SIG-M5 (cell line): ENCODE results near the gene PRSS16.
"Not testable (repeated sequence)": the region's sequence is repeated elsewhere in the genome, so short reads cannot be mapped to it uniquely, and the experiment has no call there.

ENCODE experiments used
- DNase-seq: peaks from one replicate; lab custom pipeline; 2025; lab: John Stamatoyannopoulos, UW

PRSS16 gene, protein sequence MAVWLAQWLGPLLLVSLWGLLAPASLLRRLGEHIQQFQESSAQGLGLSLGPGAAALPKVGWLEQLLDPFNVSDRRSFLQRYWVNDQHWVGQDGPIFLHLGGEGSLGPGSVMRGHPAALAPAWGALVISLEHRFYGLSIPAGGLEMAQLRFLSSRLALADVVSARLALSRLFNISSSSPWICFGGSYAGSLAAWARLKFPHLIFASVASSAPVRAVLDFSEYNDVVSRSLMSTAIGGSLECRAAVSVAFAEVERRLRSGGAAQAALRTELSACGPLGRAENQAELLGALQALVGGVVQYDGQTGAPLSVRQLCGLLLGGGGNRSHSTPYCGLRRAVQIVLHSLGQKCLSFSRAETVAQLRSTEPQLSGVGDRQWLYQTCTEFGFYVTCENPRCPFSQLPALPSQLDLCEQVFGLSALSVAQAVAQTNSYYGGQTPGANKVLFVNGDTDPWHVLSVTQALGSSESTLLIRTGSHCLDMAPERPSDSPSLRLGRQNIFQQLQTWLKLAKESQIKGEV

DNA sequence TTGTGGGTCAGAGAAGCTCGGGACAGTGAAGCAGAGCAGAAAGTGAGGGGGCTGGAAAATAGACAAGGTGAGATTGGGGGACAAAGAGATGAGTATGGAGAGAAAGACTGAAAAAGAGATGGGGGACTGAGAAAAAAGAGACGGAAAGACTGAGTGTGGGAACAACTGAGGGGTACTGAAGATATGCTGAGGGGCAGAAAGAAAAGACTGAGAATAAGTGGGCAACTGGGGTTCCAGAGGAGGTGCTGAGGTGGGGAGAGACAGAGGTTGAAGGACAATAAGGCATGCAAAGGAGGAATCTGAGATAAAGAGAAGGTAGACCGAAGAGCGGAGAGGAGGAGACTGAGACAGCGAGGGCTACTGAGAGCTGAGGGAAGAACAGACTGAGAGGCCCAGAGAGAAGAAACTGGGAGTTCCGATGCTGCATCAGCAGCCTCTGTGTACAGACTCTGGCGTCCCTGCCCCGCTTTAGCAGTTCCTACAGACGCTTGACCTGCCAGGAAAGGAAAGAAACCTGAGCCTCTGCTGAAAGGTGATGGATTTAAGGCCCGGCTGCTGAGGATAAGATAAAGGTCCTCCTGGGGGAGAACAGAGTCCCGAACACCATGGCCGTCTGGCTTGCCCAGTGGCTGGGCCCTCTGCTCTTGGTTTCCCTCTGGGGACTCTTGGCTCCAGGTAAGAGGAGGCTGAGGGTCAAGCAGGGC, at the start of gene PRSS16:
PRSS16 (plus strand) TSS at position 569 of the 704 bp plus-strand sequence; CDS start at position 606, 37 bp downstream.
- DNase-seq = no peak

DNA sequence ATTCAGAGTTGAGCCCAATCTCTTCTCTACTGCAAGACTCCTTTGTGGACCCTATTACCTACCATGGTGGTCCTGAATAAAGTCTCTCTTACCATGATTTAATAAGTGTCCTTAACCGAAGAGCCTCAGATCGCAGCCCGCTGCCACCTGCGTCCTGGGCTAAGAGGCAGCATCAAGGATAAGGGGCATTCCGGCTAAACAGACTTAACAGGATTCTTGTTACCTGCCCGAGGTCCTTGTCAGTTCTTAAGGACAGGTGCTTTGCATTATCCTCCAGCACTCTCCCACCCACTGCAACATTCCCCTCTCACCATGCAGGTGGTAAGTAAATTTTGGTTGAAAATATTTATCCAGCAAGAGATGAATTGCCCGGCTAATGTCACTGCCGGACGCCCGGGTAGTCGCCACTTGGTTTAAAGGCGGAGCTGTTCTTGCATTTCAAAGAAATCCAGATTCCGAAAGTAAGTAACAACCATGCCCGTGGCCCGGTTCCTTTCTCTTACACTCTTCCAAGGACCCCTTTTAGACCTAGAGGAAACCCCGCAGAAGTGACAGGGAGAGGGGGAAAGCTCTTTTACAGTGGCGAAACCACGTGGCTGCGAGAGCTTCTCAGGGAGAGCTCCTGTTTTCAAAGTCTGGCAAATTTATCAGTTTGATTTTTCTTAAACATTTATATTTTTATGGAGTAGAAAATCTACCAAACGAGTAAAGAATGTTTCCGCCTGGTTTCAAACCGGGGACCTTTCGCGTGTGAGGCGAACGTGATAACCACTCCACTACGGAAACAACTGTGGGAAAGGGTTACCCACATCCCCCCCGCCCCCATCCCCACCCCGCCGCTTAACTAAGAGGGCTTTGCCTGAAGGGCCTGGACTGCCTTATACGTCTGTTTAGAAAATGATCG, 41.9 kb upstream of the PRSS16 start:
- no peak for DNase-seq

DNA sequence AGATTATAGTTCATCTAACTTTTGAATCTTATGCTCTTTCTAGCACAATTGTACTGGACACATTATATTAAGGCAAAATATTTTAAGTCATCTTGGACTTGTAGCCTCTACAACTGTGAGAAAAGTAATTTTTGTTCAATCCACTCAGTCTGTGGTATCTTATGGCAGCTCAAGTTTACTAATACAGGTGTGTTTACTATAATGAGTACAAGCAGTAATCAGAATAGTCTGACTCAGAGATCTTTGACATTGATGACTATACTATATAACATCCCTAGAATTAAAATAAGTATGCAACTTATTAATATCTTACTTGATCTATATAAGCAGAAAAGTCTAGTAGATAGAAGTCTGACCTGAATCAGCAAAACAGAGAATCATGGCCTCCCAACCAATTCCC, 40.7 kb upstream of the PRSS16 start:
- DNase-seq = no peak

DNA sequence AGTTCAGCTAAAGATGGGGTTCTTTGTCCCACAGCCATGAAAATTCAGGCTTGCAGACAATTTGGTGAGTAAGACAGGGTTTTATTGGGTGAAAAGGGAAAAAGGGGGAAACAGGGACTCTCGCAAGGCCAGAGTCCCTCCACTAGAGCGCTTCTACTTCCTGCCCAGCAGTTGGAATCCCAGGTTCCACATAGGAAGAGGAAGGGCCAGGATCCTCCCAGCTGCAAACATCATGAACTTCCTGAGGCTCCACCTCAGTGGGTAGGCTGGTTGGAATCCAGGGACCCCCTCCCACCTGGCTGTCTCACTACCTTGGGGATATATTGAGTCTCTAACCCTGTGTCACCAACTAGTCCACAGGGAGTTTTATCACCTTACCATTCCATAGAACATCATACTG, 39.5 kb upstream of the PRSS16 start:
- no peak for DNase-seq

DNA sequence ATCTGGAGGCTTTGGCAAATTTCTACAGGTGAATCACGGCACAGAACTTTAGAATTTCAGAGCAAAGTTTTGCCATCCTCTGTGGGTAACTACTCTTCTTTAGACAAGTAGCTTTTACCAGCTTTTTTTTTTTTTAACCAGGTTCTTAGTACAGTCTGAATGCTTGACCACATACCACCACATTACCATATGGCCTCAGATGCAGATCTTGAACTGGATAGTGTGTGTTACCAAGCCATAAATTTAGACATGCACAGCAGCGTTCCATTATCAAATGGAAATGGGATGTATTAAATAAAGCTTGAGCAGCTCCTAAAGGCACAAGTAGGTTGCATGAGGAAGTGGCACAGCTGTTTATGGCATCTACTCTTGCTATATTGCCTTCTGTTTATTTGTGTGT, 38.3 kb upstream of the PRSS16 start:
- no peak for DNase-seq

DNA sequence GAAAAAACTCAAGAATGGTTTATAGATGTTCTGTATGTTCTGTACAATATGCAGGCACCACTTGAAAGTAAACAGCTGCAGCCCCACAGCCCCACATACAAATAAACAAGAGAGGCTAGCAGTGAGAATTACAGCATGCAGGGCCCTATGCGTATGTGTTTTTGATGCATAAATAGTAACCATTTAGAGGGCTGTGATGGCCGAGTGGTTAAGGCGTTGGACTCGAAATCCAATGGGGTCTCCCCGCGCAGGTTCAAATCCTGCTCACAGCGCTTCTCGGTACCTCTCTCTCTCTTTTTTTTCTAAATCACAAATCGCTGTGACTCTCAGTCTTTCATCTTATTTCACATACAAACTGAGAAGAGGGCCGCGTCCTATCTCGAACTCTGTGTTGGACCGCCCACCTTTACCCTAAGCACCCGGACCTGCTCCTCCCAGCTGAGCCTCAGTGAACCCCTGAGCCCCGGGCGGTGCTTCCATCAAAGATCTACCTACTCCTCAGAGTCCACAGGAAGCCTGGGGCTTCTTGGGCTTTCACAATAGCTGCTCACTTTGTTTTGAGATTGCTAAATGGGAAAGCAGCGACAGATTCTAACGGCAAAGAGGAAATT, 37.7 kb upstream of the PRSS16 start:
- no peak for DNase-seq

DNA sequence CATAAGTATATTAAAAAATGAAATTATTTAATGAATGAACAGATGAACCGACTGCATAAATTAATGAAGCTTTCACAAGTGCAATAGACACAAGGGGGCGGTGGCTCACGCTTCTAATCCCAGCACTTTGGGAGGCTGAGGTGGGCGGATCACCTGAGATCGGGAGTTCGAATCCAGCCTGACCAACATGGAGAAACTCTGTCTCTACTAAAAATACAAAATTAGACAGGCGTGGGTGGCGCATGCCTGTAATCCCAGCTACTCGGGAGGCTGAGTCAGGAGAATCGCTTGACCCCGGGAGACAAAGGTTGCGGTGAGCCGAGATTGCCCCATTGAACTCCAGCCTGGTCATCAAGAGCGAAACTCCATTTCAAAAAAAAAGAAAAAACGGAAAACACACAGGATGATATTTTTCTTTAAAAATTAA, 34.4 kb upstream of the PRSS16 start:
- DNase-seq = not testable (repeated sequence)

DNA sequence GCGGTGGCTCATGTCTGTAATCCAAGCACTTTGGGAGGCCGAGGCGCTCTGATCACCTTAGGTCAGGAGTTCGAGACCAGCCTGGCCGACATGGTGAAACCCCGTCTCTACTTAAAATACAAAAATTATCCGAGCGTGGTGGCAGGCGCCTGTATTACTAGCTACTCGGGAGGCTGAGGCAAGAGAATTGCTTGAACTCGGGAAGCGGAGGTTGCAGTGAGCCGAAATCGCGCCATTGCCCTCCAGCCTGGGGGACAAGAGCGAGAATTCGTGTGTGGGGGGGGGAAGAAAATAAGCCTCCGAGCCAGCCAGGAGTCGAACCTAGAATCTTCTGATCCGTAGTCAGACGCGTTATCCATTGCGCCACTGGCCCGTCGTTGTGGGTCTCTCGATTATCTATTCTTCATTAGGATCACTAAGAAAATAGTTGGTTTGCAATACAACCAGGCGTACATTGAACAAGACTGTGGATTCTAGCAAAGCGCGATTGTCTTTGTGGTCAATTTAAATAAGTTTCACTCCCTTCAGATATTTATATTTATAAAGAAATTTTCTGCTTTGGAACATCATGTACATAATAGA, 33.9 kb upstream of the PRSS16 start:
- no peak for DNase-seq

DNA sequence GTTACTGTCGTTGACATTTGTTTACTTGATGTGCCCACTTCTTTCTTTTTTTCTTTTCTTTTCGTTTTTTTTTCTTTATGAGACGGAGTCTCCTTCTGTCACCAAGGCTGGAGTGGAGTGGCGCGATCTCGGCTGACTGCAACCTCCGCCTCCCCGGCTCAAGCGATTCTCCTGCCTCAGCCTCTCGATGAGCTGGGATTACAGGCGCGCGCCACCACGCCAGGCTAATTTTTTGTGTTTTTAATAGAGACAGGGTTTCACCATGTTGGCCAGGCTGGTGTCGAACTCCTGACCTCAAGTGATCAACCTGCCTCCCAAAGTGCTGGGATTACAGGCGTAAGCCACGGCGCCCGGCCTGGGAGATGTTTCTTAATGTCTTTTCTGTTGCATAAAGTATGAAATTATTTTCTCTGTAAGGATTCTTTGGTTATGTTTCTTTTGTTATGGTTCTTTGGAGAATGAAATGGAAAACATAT, 33.3 kb upstream of the PRSS16 start:
- no peak for DNase-seq

DNA sequence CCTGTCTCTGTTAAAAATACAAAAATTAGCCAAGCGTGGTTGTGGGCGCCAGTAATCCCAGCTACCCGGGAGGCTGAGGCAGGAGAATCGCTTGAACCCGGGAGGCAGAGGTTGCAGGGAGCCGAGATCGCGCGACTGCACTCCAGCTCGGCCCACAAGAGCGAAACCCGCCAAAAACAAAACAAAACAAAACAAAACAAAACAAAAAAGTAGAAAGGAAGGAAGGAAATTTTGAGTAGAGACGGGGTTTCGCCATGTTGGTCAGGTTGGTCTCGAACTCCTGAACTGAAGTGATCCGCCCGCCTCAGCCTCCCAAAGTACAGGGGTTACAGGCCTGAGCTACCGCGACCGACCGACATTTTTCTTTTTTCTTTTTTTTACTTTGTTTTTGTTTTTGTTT, 30.6 kb upstream of the PRSS16 start:
- DNase-seq = no peak

DNA sequence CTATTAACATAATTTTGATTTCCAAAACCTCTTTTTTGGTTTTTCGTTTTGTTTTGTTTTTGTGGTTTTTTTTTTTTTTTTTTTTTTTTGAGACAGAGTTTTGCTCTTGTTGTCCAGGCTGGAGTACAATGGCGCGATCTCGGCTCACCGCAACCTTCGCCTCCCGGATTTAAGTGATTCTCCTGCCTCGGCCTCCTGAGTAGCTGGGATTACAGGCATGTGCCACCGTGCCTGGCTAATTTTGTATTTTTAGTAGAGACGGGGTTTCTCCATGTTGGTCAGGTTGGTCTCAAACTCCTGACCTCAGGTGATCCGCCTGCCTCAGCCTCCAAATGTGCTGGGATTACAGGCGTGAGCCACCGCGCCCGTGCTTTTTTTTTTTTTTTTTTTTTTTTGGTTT, 24.5 kb upstream of the PRSS16 start:
- not testable (repeated sequence) for DNase-seq

DNA sequence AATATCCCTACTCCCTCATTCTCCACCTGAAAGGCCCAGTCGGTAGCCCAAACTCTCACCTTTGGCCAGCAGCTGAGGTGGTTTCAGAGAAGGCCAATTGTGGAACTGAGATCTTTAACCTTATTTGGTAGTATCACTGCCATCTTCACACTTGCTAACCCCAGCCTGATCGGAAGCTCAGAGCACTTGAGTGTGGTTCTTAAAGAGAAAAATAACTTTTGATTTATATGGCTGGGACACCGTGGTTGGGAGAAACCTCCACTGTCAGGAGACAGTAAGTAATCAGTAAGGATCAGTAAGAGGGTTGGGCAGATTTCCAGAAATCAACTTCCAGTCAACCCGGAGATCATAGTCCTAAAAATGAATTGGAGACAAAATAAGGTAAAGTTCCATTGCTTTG, 22.8 kb upstream of the PRSS16 start:
- DNase-seq = no peak

DNA sequence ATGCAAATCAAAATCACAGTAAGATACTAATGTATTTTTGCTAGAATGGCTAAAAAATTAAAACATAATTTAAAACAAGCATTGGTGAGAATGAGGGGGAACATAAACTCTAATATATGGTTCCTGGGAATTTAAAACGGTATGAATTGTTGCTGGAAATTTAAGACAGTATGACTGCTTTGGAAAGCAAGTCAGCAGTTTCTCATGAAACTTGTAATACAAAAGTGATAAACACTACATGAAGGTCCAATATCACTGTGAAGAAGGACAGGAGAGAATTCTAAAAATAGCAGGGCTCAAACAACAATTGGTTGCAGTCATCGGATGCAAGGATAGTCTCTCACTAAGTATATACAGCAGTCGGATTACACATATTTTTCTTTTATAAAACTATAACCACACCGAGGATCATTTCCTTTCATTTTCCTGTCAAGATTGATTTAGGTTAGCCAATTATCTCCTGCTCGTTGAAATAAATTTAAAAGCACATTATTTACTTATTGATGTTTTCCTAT, 18.5 kb upstream of the PRSS16 start:
- DNase-seq = no peak

DNA sequence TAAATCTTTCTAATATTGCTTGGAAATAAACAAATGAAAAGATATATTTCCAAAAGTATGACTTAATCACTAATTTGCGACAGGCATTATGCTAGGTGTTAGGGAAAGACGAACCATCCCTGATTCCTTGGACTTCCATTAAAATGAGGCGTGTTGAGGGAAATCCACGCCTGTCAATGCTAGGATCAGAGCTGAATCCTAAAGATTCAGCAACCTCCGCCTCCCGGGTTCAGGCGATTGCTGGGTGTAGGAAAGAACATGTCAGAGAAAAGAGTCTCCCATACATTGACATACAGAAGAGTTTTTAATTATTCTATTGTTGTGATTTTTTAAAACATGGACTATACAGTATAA, 16.8 kb upstream of the PRSS16 start:
- no peak for DNase-seq

DNA sequence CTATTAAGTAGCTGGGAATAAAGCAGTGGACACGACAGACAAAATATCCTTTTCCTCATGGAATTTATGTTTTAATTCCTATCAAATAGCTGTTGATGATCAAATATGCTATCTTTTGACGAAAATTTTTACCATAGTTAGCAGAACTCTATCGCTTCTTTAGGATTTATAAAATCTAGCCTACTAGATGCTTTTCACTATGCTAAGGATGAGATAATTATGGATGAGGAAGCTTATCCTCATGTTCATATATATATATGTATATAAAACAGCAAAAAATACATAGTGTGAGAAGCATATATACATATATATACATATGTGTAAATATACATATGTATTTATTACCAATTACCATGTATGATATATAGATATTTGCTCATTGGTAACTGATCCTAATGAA, 12.9 kb upstream of the PRSS16 start:
- no peak for DNase-seq

DNA sequence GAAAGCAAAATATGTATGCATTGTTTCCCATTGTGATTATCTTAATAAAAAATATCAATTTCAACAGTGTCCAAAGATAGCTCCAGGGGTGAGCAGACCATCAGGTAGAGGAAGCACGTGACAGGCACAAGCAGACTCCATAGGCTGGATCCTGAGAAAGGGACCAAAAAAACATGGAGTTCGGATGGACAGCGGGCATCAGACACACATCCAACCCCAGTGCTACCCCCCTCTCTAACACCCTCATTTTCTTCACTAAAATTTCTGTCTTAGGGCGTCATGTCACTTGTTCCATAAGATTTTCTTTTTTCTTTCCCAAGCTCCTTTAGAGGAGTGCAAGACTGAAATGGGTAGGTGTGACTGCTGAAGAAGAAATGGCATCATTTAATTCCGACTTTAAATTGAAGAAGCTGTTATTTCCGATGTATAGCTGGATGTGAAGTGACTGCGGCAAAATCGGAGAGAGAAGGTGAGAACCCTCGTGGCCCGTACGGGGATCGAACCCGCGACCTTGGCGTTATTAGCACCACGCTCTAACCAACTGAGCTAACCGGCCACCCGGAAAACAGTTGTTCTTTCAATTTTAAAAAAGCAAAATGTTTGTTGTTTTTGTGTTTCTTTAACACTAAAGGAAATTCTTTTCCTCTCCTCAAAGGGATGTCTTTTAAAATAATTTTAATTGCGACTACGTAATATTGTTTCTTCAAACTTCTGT, 10.3 kb upstream of the PRSS16 start:
- no peak for DNase-seq

DNA sequence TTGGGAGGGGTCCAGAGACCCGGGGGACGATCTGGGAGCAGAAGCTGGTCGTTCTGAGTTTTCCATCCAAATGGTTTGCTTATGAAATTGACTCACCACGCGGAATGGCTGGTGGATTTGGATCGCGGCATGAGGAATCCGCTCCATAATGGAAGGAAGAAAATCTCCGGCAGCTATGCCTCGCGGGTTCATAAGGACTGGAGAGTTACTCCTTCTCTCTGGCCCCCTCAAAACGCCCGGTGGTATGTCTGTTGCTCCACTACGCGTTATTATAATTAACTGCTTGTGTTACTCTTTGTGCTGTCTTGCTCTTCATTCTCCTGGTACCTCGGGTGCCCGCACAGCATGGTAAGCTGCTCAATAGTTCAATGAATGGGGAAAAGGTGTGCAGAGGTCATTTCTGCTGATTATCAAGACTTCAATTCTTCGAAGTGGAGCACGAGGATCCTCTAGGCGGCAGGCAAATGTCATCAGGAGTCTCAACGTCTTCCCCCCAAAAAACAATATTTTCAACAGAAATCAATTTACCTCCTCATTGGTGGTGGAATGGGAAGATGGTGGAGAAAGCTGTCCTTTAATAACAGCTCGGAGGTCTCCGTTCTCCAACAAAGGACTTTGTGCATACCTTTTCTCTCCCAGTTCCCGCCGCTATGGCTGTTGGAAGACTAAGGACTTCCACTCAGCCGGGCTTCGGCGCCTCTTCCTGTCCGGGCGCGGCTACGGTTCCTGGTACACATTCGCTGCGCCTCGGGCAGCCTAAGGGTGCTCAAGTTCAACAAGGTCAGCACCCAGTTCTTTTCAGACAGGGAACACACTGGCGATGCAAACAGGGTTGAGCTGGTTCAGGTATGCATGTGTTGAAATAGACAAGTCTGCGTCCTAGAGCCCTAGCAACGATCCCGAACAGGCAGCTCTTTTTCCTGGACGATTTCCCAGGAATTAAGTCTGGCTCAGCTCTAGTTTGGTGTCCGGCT, 9.2 kb upstream of the PRSS16 start:
- no peak for DNase-seq

DNA sequence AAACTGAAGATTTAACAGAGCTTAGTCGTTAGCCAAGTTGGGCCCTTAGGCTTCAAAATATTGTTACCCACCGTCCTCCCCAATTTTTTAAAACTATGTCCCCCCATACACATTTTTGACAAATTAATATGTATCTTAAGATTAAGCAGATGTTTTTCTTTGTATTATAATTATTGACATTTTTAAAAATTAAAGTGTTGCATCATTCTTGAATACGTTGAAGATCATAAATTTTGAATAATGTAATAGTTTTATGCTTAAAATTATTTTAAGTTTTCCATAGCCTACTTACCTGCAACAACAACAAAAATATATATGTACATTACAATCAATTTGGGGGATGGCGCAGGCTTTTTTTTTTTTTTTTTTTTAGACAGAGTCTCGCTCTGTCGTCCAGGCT, 8.2 kb upstream of the PRSS16 start:
- DNase-seq = no peak

DNA sequence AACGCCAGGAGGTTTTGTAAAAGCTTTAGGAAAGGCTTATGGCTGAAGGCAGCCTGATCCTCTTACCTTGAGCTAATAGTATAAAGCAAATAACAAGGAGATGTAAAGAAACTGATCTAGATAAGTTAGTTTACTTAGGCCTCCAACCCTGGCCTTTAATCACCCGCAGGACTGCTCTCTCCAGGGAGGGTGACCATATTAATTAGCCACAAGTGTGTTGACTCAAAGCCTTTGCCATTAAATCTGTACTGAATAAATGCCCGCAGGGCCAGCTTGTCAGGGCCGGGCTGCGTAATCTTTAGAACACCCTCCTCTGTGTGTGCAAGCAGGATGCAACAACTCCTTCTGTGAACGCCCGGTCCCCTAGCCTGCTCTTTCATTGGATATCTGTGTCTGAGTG, 6.1 kb upstream of the PRSS16 start:
- no peak for DNase-seq
